ENCODE data around the gene HSD17B11. TPM values are rescaled to one million over a fixed set of nuclear protein-coding genes. Genes with fewer than 3 reads are reported as not detected.
"Not testable (repeated sequence)": the region's sequence is repeated elsewhere in the genome, so short reads cannot be mapped to it uniquely, and the experiment has no call there.

HSD17B11 gene
- total and polyA plus RNA-seq, 8 donors, result 46.4 to 84.3 (median 76.8) TPM

DNA sequence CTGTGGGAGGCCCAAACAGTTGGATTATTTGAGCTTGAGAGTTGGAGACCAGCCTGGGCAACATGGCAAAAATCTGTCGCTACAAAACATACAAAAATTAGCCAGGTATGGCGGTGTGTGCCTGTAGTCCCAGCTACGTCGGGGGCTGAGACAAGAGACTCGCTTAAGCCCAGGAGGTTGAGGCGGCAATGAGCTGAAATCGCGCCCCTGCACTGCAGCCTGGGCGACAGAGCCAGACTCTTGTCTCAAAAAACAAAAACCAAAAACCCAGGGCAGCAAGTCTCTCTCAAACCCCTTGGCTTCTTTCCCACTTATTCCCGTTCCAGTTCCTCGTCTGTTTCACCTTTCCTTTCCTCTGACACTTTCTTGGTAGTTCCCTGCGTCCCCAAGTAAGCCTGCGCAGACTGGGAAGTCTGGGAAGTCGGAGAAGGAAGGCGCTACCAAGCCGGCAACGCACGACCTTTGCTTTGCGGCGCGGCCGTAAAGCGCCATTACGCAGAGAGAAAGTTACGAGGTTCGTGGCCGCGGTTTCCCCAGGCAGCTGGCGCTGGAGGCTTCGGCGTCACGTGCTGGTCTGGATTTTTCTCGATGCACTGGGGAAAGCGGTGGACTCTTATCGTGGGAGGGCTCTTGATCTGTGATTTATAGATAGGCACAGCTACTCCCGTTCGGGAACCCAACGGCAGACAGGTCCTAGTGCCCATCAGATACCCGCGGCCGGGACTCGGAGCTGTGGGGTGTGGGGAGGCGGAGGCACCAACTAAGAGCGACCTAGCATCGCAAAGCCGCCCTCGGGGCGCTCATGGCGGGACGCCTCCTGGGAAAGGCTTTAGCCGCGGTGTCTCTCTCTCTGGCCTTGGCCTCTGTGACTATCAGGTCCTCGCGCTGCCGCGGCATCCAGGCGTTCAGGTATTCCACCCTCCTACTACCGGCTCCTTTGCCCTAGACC lies 31.4 kb upstream of the HSD17B11 start, which contains the start of gene NUDT9:
Gene NUDT9, plus strand, starts transcription at position 470 of the 949 bp plus-strand sequence. Its CDS starts 333 bp downstream, at position 803.
- H3K4me1 ChIP-seq, result peaks cover 2 to 33% of the 10 kb centered on the region in 2 donors
- DNase-seq (peak; percentile 94 to 98 (median 96)), ATAC-seq (peak; percentile 95)
- H3K27ac ChIP-seq, result peak within 1 kb of the TSS; percentile 90 to 94
- H3K36me3 ChIP-seq, result no peaks in the 10 kb centered on the region
- H3K27me3 ChIP-seq, result no peaks in the 10 kb centered on the region
- intact Hi-C loops (cut with DNase I), result no loop called here
- peak within 1 kb of the TSS; percentile 69 to 72 for H3K4me3 ChIP-seq
- no peaks in the 10 kb centered on the region for H3K9me3 ChIP-seq
- no peak for TF ChIP-seq CTCF (IDR thresholded peaks at IDR 0.05)

DNA sequence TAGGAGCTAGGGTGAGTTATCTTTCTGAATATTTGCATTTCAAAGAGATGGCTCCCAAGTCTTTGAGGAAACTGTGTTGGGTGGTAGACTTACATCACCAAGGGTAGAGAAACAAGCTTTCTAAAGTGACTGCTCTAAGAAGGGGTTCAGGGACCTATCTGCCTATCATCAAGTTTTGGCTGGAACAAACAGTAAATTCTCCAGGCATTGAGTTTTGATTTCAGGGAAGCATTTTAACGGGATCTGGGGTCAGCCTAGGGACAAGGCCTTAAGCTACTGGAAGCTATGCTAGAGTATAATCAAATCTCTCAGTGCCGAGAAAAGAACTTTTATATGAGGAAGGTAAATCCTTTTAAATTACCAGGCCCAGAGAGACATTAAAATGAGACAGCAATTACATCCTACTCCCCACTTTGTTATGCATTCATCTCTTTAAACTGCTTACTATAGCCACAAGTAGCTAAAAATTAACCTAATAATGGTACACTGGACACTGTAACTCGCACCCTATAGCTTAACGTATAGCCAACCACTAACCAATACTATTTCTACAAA lies 29.4 kb upstream of the HSD17B11 start:
- no peak for TF ChIP-seq CTCF (IDR thresholded peaks at IDR 0.05)
- Histone ChIP-seq H3K27me3 (no peaks in the 10 kb centered on the region), H3K9me3 (no peaks in the 10 kb centered on the region), H3K4me3 (no peak overlapping the region), H3K36me3 (no peaks in the 10 kb centered on the region), H3K4me1 (peaks cover 2 to 23% of the 10 kb centered on the region in 2 donors), H3K27ac (no peak overlapping the region)
- ATAC-seq, result no peak
- intact Hi-C loops (cut with DNase I), result no loop called here
- DNase-seq, result no peak

DNA sequence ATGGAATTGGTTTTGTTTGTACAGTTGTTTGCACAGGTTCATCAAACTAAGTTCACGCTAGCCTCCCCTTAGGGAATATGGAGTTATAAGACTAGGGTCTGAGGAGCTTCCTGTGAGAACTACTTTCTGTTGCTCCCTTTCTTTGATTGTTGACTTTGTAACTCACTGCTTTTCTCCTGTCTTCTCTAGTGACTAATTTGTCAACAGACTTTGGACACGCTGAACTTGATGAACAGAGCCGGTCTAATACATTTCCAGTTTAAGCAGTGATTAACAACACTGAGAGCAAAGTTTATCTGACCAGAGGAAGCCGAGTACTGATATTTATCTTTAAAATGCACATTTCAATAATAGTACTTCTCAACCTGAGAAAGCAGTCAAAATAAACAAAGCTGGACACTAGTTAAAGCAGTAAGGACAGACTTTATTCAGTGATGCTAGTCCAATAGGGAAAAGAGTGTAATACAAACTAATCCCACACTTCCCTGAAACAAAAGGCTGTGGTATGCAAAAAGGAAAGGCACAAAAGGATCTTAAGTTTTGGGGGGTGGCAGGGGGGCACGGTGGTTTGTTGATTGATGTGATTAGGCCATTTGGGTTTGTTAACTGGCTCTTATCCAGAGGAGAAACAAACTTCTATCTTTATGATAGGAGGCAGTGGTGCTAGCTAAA lies 28.7 kb upstream of the HSD17B11 start:
- Histone ChIP-seq H3K9me3 (no peaks in the 10 kb centered on the region), H3K27me3 (no peaks in the 10 kb centered on the region), H3K4me1 (peaks cover 1 to 23% of the 10 kb centered on the region in 2 donors), H3K27ac (no peak overlapping the region), H3K4me3 (no peak overlapping the region), H3K36me3 (no peaks in the 10 kb centered on the region)
- TF ChIP-seq CTCF (IDR thresholded peaks at IDR 0.05), result no peak
- DNase-seq (no peak), ATAC-seq (no peak)
- intact Hi-C loops (cut with DNase I), result no loop called here

- H3K27ac ChIP-seq; H3K36me3 ChIP-seq; H3K27me3 ChIP-seq; H3K9me3 ChIP-seq; intact Hi-C loops (cut with DNase I); H3K4me3 ChIP-seq; DNase-seq; ATAC-seq: not testable (repeated sequence)
- H3K4me1 ChIP-seq, result peaks cover 0 to 12% of the 10 kb centered on the region in 2 donors
Observed at GRCh38 chr4:87418410-87418809, 27.4 kb upstream of the HSD17B11 start.

- no peak for ATAC-seq
- intact Hi-C loops (cut with DNase I), result no loop called here
- no peak for DNase-seq
Observed at GRCh38 chr4:87416965-87417364, 26.0 kb upstream of the HSD17B11 start.

More at GRCh38 chr4:87416965-87417364, 26.0 kb upstream of the HSD17B11 start:
- H3K9me3 ChIP-seq, result no peaks in the 10 kb centered on the region
- no peak overlapping the region for H3K4me3 ChIP-seq
- H3K27ac ChIP-seq, result no peak overlapping the region
- H3K36me3 ChIP-seq, result no peaks in the 10 kb centered on the region
- no peaks in the 10 kb centered on the region for H3K27me3 ChIP-seq
- peaks cover 0 to 6% of the 10 kb centered on the region in 2 donors for H3K4me1 ChIP-seq
- no peak for TF ChIP-seq CTCF (IDR thresholded peaks at IDR 0.05)

Measured in left lung (tissue), 10 donors.